ENCODE data around the gene AP2A1.
A peak's percentile ranks its signal among the peaks of the same experiment; 100 is the strongest.

AP2A1 gene

GRCh38 chr19:49792829-49793560 lies 26.2 kb downstream of the AP2A1 start:
- DNase-seq (ENCODE audit: low read depth in 2 of 2) = no peak

- no peak for DNase-seq (ENCODE audit: low read depth in 2 of 2)
These were observed 26.7 kb downstream of the AP2A1 start for GRCh38 chr19:49793561-49793840.

GRCh38 chr19:49795615-49796014 lies 28.8 kb downstream of the AP2A1 start:
- no peak for DNase-seq (ENCODE audit: low read depth in 2 of 2)

GRCh38 chr19:49798574-49798973 lies 31.8 kb downstream of the AP2A1 start:
- no peak for DNase-seq (ENCODE audit: low read depth in 2 of 2)

GRCh38 chr19:49799271-49799797 lies 32.5 kb downstream of the AP2A1 start:
- DNase-seq (ENCODE audit: low read depth in 2 of 2) = no peak

GRCh38 chr19:49799798-49800376 lies 33.1 kb downstream of the AP2A1 start:
- no peak for DNase-seq (ENCODE audit: low read depth in 2 of 2)

GRCh38 chr19:49800771-49801170 lies 34.0 kb downstream of the AP2A1 start:
- DNase-seq (ENCODE audit: low read depth in 2 of 2) = no peak

GRCh38 chr19:49801401-49801888 lies 34.6 kb downstream of the AP2A1 start:
- DNase-seq (ENCODE audit: low read depth in 2 of 2) = no peak

GRCh38 chr19:49801966-49802661 lies 35.3 kb downstream of the AP2A1 start:
- no peak for DNase-seq (ENCODE audit: low read depth in 2 of 2)

- no peak for DNase-seq (ENCODE audit: low read depth in 2 of 2)
These were observed 36.2 kb downstream of the AP2A1 start for GRCh38 chr19:49802836-49803528.

GRCh38 chr19:49803529-49803856 lies 36.7 kb downstream of the AP2A1 start:
- no peak for DNase-seq (ENCODE audit: low read depth in 2 of 2)

GRCh38 chr19:49805822-49806619 lies 39.2 kb downstream of the AP2A1 start:
- no peak for DNase-seq (ENCODE audit: low read depth in 2 of 2)

- no peak for DNase-seq (ENCODE audit: low read depth in 2 of 2)
These were observed 39.8 kb downstream of the AP2A1 start for GRCh38 chr19:49806620-49806959.

- DNase-seq (ENCODE audit: low read depth in 2 of 2) = no peak
These were observed 40.5 kb downstream of the AP2A1 start for GRCh38 chr19:49807058-49807903.

- no peak for DNase-seq (ENCODE audit: low read depth in 2 of 2)
These were observed 41.3 kb downstream of the AP2A1 start for GRCh38 chr19:49807904-49808675.

GRCh38 chr19:49808711-49809159 lies 41.9 kb downstream of the AP2A1 start:
- DNase-seq (ENCODE audit: low read depth in 2 of 2) = peak; percentile 61 to 73

GRCh38 chr19:49809160-49809940 lies 42.5 kb downstream of the AP2A1 start:
- DNase-seq (ENCODE audit: low read depth in 2 of 2) = no peak

- DNase-seq (ENCODE audit: low read depth in 2 of 2) = no peak
These were observed 43.2 kb downstream of the AP2A1 start for GRCh38 chr19:49809941-49810389.

- DNase-seq (ENCODE audit: low read depth in 2 of 2) = no peak
These were observed 44.5 kb downstream of the AP2A1 start for GRCh38 chr19:49811328-49811727.

All from stimulated activated CD8-positive, alpha-beta memory T cell treated with anti-CD3 and anti-CD28 coated beads, Interleukin-7, amount 100 ng/mL, for 1 hour (primary cell).